Liver (tissue), 9 donors: Measurements from ENCODE around the gene PACSIN3. TPM values are rescaled to one million over a fixed set of nuclear protein-coding genes. Genes with fewer than 3 reads are reported as not detected.

ENCODE experiments used
- DNase-seq: peaks from one replicate; pipeline ENCODE4 v3.0.0-alpha.2; 2017; ENCODE audit warnings: low spot score
- H3K27ac ChIP-seq, 2 donors: one replicate each; pipeline ENCODE4 v1.7.0; 2013; ENCODE audit warnings: inconsistent platforms in 2 of 2, low read length in 2 of 2, control low read depth in 1 of 2, low read depth in 1 of 2, mild to moderate bottlenecking in 1 of 2
- H3K27me3 ChIP-seq, 4 donors: one replicate each; pipeline versions ENCODE4 v1.6.1 to v1.7.0; 2013; ENCODE audit warnings: low read length in 3 of 4, inconsistent platforms in 1 of 4, mild to moderate bottlenecking in 1 of 4, moderate library complexity in 1 of 4; ENCODE audit not compliant: control insufficient read depth in 4 of 4, insufficient read depth in 4 of 4
- H3K36me3 ChIP-seq, 4 donors: one replicate each; pipeline versions ENCODE4 v1.6.1 to v1.7.0; 2013; ENCODE audit warnings: low read length in 3 of 4, mild to moderate bottlenecking in 3 of 4, low read depth in 1 of 4, moderate library complexity in 1 of 4; ENCODE audit not compliant: control insufficient read depth in 4 of 4, insufficient read depth in 3 of 4
- H3K4me1 ChIP-seq, 4 donors: one replicate each; pipeline versions ENCODE4 v1.6.1 to v1.7.0; 2013; ENCODE audit warnings: low read length in 3 of 4, mild to moderate bottlenecking in 3 of 4, moderate library complexity in 1 of 4; ENCODE audit not compliant: control insufficient read depth in 4 of 4, insufficient read depth in 4 of 4
- H3K4me3 ChIP-seq, 3 donors: one replicate each; pipeline versions ENCODE4 v1.6.1 to v1.7.0; 2013; ENCODE audit warnings: low read length in 3 of 3, control low read depth in 1 of 3, low read depth in 1 of 3, mild to moderate bottlenecking in 1 of 3
- H3K9ac ChIP-seq, 2 donors: one replicate each; pipeline ENCODE4 v1.7.0; 2013; ENCODE audit warnings: low read length in 2 of 2, mild to moderate bottlenecking in 2 of 2, moderate library complexity in 2 of 2, control low read depth in 1 of 2, low read depth in 1 of 2
- H3K9me3 ChIP-seq, 4 donors: one replicate each; pipeline versions ENCODE4 v1.6.1 to v1.7.0; 2013; ENCODE audit warnings: low read length in 3 of 4; ENCODE audit not compliant: control insufficient read depth in 4 of 4
- ATF3 ChIP-seq: IDR thresholded peaks from 2 replicates; pipeline ENCODE4 v1.6.1; 2016; ENCODE audit warnings: antibody characterized with exemption
- EGR1 ChIP-seq, 2 donors: IDR thresholded peaks; 2 replicates each; pipeline ENCODE4 v1.6.1; 2016 to 2018; ENCODE audit warnings: antibody characterized with exemption in 2 of 2, low read depth in 2 of 2
- FOXA1 ChIP-seq: IDR thresholded peaks from 2 replicates; pipeline ENCODE4 v1.6.1; 2016; ENCODE audit warnings: antibody characterized with exemption
- FOXA2 ChIP-seq: IDR thresholded peaks from 2 replicates; pipeline ENCODE4 v1.6.1; 2016; ENCODE audit warnings: antibody characterized with exemption
- GABPA ChIP-seq, 2 donors: IDR thresholded peaks in 1 of 2; conservative IDR thresholded peaks in 1 of 2; 2 replicates each; pipeline ENCODE4 v1.6.1; 2016; ENCODE audit warnings: antibody characterized with exemption in 2 of 2, mild to moderate bottlenecking in 1 of 2, moderate library complexity in 1 of 2
- HNF4A ChIP-seq, 2 donors: conservative IDR thresholded peaks; 2 replicates each; pipeline ENCODE4 v1.6.1; 2016; ENCODE audit warnings: antibody characterized with exemption in 2 of 2, mild to moderate bottlenecking in 2 of 2
- HNF4G ChIP-seq: IDR thresholded peaks from 2 replicates; pipeline ENCODE4 v1.6.1; 2016; ENCODE audit warnings: antibody characterized with exemption
- JUND ChIP-seq, 2 donors: IDR thresholded peaks; 2 replicates each; pipeline ENCODE4 v1.6.1; 2016; ENCODE audit warnings: antibody characterized with exemption in 2 of 2
- NR2F2 ChIP-seq: IDR thresholded peaks from 2 replicates; pipeline ENCODE4 v1.6.1; 2016; ENCODE audit warnings: antibody characterized with exemption
- RAD21 ChIP-seq, 2 donors: IDR thresholded peaks; 2 replicates each; pipeline ENCODE4 v1.6.1; 2016; ENCODE audit warnings: antibody characterized with exemption in 2 of 2, mild to moderate bottlenecking in 2 of 2
- RXRA ChIP-seq, 2 donors: IDR thresholded peaks; 2 replicates each; pipeline ENCODE4 v1.6.1; 2017 to 2018; ENCODE audit warnings: antibody characterized with exemption in 2 of 2, mild to moderate bottlenecking in 1 of 2
- SP1 ChIP-seq: IDR thresholded peaks from 2 replicates; pipeline ENCODE4 v1.6.1; 2018; ENCODE audit warnings: antibody characterized with exemption, mild to moderate bottlenecking
- TAF1 ChIP-seq: conservative IDR thresholded peaks from 2 replicates; pipeline ENCODE4 v1.6.1; 2016; ENCODE audit warnings: antibody characterized with exemption, mild to moderate bottlenecking
- YY1 ChIP-seq: IDR thresholded peaks from 2 replicates; pipeline ENCODE4 v1.6.1; 2016; ENCODE audit warnings: antibody characterized with exemption, mild to moderate bottlenecking
- WGBS: extraction: QIAGEN DNeasy Blood & Tissue Kit; methylation state at CpG from one replicate; pipeline ENCODE4 v1.1.7; 2013; 5-methylcytosine and 5-hydroxymethylcytosine counted together
- polyA plus RNA-seq, 2 donors: library from polyadenylated mRNA; stranded (reverse) in 1 of 2; unstranded in 1 of 2; fragments of 200-250 nt in 1 of 2; fragments of >200 nt in 1 of 2; fragmentation: Nextera tagmentation in 1 of 2; extraction: Ambion mirVana in 1 of 2; gene quantifications; one replicate each; pipeline versions ENCODE4 v1.2.1 to v1.2.3, GENCODE V29; 2013 to 2015
- total RNA-seq, 2 donors: library from RNA; depleted of rRNA; stranded (reverse); fragments of >200 nt; gene quantifications; one replicate each; pipeline ENCODE4 v1.2.3, GENCODE V29; 2014
- TF ChIP-seq, protein P1 (sequence below): IDR thresholded peaks from 2 replicates; pipeline ENCODE4 v1.6.1; 2016; ENCODE audit warnings: antibody characterized with exemption
- TF ChIP-seq, protein P2 (sequence below): IDR thresholded peaks from 2 replicates; pipeline ENCODE4 v1.6.1; 2016; ENCODE audit warnings: antibody characterized with exemption
- TF ChIP-seq, protein P3 (sequence below): fragments of 150-350 bp; IDR thresholded peaks from 2 replicates; pipeline ENCODE4 v1.5.1; 2017; ENCODE audit warnings: improper control_type of control experiment, low read depth, low read length; ENCODE audit not compliant: missing input control
- TF ChIP-seq, protein P4 (sequence below): IDR thresholded peaks from 2 replicates; pipeline ENCODE4 v1.6.1; 2016; ENCODE audit warnings: antibody characterized with exemption, mild to moderate bottlenecking
- donor health status: healthy.
- donor health status: healthy.
- donor health status: healthy.
- donor health status: healthy.
- donor health status: healthy.

Gene PACSIN3
- total and polyA plus RNA-seq, 4 donors, result 12.1 to 23.3 (median 19.7) TPM

- Histone ChIP-seq H3K4me1 (no peaks in the 10 kb centered on the region), H3K9me3 (no peaks in the 10 kb centered on the region), H3K36me3 (no peaks in the 10 kb centered on the region), H3K9ac (no peak overlapping the region), H3K27me3 (no peaks in the 10 kb centered on the region), H3K4me3 (no peak overlapping the region), H3K27ac (no peak overlapping the region)
- TF ChIP-seq SP1 (no peak), RXRA (IDR thresholded peaks at IDR 0.05) (no peak), HNF4G (no peak), EGR1 (IDR thresholded peaks at IDR 0.05; ENCODE audit: low read depth in 2 of 2) (no peak), JUND (IDR thresholded peaks at IDR 0.05) (no peak), ATF3 (no peak), GABPA (IDR thresholded peaks at IDR 0.05 in 1 of 2, conservative IDR thresholded peaks at IDR 0.05 in 1 of 2) (no peak), FOXA2 (no peak), YY1 (no peak), FOXA1 (no peak), HNF4A (conservative IDR thresholded peaks at IDR 0.05) (no peak)
- TF ChIP-seq, protein P1, sequence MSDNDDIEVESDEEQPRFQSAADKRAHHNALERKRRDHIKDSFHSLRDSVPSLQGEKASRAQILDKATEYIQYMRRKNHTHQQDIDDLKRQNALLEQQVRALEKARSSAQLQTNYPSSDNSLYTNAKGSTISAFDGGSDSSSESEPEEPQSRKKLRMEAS, result no peak
- TF ChIP-seq, protein P2, sequence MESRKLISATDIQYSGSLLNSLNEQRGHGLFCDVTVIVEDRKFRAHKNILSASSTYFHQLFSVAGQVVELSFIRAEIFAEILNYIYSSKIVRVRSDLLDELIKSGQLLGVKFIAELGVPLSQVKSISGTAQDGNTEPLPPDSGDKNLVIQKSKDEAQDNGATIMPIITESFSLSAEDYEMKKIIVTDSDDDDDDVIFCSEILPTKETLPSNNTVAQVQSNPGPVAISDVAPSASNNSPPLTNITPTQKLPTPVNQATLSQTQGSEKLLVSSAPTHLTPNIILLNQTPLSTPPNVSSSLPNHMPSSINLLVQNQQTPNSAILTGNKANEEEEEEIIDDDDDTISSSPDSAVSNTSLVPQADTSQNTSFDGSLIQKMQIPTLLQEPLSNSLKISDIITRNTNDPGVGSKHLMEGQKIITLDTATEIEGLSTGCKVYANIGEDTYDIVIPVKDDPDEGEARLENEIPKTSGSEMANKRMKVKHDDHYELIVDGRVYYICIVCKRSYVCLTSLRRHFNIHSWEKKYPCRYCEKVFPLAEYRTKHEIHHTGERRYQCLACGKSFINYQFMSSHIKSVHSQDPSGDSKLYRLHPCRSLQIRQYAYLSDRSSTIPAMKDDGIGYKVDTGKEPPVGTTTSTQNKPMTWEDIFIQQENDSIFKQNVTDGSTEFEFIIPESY, result no peak
- DNase-seq, result no peak
- WGBS, result 95% methylated on average over 3 of the region's 3 CpGs
These were observed 41.7 kb downstream of the PACSIN3 start for GRCh38 chr11:47144541-47144940.

GRCh38 chr11:47143322-47143721 lies 42.9 kb downstream of the PACSIN3 start:
- Histone ChIP-seq H3K4me1 (no peaks in the 10 kb centered on the region), H3K36me3 (no peaks in the 10 kb centered on the region), H3K4me3 (no peak overlapping the region), H3K27ac (no peak overlapping the region), H3K27me3 (no peaks in the 10 kb centered on the region), H3K9ac (no peak overlapping the region), H3K9me3 (no peaks in the 10 kb centered on the region)
- 92% methylated on average over 3 of the region's 3 CpGs for WGBS
- TF ChIP-seq HNF4G, result no peak
- no peak for TF ChIP-seq SP1
- no peak for TF ChIP-seq EGR1 (IDR thresholded peaks at IDR 0.05; ENCODE audit: low read depth in 2 of 2)
- TF ChIP-seq, protein P3, sequence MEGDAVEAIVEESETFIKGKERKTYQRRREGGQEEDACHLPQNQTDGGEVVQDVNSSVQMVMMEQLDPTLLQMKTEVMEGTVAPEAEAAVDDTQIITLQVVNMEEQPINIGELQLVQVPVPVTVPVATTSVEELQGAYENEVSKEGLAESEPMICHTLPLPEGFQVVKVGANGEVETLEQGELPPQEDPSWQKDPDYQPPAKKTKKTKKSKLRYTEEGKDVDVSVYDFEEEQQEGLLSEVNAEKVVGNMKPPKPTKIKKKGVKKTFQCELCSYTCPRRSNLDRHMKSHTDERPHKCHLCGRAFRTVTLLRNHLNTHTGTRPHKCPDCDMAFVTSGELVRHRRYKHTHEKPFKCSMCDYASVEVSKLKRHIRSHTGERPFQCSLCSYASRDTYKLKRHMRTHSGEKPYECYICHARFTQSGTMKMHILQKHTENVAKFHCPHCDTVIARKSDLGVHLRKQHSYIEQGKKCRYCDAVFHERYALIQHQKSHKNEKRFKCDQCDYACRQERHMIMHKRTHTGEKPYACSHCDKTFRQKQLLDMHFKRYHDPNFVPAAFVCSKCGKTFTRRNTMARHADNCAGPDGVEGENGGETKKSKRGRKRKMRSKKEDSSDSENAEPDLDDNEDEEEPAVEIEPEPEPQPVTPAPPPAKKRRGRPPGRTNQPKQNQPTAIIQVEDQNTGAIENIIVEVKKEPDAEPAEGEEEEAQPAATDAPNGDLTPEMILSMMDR, result no peak
- peak in 1 of 2 donors; percentile 22 for TF ChIP-seq RAD21 (IDR thresholded peaks at IDR 0.05)
- TF ChIP-seq JUND (IDR thresholded peaks at IDR 0.05), result peak in 1 of 2 donors; percentile 29
- no peak for TF ChIP-seq TAF1
- no peak for TF ChIP-seq GABPA (IDR thresholded peaks at IDR 0.05 in 1 of 2, conservative IDR thresholded peaks at IDR 0.05 in 1 of 2)
- no peak for DNase-seq

DNA sequence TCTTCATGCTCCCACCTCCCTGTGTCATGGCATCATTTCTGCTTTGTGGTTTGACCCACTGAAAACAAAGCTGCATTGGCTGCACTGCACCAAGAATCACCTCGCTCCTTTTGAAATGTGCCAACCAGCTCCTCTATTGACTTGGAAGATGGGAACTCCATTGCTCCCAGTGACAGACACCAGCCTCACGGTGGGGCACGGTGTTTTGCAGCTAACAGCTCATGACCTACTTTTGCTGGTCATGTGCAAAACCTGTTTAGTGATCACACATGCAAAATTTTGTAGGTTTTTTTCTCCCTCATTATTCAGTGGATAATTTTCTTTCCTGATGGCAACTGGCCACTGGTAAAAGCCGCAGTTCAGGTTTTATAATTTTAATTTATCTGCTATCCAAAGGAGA lies 46.4 kb downstream of the PACSIN3 start:
- WGBS, result 95% methylated on average over 4 of the region's 4 CpGs
- Histone ChIP-seq H3K27me3 (no peaks in the 10 kb centered on the region), H3K9me3 (no peaks in the 10 kb centered on the region), H3K36me3 (no peaks in the 10 kb centered on the region), H3K4me3 (no peak overlapping the region), H3K27ac (no peak overlapping the region), H3K4me1 (no peaks in the 10 kb centered on the region), H3K9ac (no peak overlapping the region)
- DNase-seq, result no peak
- TF ChIP-seq, protein P1, result no peak
- TF ChIP-seq, protein P4, sequence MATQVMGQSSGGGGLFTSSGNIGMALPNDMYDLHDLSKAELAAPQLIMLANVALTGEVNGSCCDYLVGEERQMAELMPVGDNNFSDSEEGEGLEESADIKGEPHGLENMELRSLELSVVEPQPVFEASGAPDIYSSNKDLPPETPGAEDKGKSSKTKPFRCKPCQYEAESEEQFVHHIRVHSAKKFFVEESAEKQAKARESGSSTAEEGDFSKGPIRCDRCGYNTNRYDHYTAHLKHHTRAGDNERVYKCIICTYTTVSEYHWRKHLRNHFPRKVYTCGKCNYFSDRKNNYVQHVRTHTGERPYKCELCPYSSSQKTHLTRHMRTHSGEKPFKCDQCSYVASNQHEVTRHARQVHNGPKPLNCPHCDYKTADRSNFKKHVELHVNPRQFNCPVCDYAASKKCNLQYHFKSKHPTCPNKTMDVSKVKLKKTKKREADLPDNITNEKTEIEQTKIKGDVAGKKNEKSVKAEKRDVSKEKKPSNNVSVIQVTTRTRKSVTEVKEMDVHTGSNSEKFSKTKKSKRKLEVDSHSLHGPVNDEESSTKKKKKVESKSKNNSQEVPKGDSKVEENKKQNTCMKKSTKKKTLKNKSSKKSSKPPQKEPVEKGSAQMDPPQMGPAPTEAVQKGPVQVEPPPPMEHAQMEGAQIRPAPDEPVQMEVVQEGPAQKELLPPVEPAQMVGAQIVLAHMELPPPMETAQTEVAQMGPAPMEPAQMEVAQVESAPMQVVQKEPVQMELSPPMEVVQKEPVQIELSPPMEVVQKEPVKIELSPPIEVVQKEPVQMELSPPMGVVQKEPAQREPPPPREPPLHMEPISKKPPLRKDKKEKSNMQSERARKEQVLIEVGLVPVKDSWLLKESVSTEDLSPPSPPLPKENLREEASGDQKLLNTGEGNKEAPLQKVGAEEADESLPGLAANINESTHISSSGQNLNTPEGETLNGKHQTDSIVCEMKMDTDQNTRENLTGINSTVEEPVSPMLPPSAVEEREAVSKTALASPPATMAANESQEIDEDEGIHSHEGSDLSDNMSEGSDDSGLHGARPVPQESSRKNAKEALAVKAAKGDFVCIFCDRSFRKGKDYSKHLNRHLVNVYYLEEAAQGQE, result no peak
- TF ChIP-seq, protein P2, result no peak
- TF ChIP-seq NR2F2 (no peak), EGR1 (IDR thresholded peaks at IDR 0.05; ENCODE audit: low read depth in 2 of 2) (no peak)
